ENCODE results near the gene MRPL48.
"Not testable (repeated sequence)": the region's sequence is repeated elsewhere in the genome, so short reads cannot be mapped to it uniquely, and the experiment has no call there.

Gene MRPL48

GRCh38 chr11:73851046-73851764 lies 63.5 kb downstream of the MRPL48 start:
- FAIRE-seq: no peak

GRCh38 chr11:73852049-73852448 lies 64.4 kb downstream of the MRPL48 start:
- FAIRE-seq: no peak

GRCh38 chr11:73854680-73855079 lies 67.0 kb downstream of the MRPL48 start:
- no peak for FAIRE-seq

GRCh38 chr11:73856031-73856567 lies 68.4 kb downstream of the MRPL48 start:
- FAIRE-seq: no peak

GRCh38 chr11:73859671-73860070 lies 72.0 kb downstream of the MRPL48 start:
- FAIRE-seq: no peak

GRCh38 chr11:73860202-73860601 lies 72.5 kb downstream of the MRPL48 start:
- FAIRE-seq: no peak

GRCh38 chr11:73862986-73863385 lies 75.3 kb downstream of the MRPL48 start:
- no peak for FAIRE-seq

- FAIRE-seq: no peak
These were observed 78.5 kb downstream of the MRPL48 start for GRCh38 chr11:73866095-73866579.

- no peak for FAIRE-seq
These were observed 78.9 kb downstream of the MRPL48 start for GRCh38 chr11:73866586-73866996.

GRCh38 chr11:73869332-73869949 lies 81.8 kb downstream of the MRPL48 start:
- FAIRE-seq: no peak

- FAIRE-seq: no peak
These were observed 82.6 kb downstream of the MRPL48 start for GRCh38 chr11:73870261-73870660.

GRCh38 chr11:73872749-73873357 lies 85.2 kb downstream of the MRPL48 start:
- no peak for FAIRE-seq

GRCh38 chr11:73875380-73875779 lies 87.7 kb downstream of the MRPL48 start:
- no peak for FAIRE-seq

GRCh38 chr11:73875840-73876239 lies 88.2 kb downstream of the MRPL48 start:
- no peak for FAIRE-seq

GRCh38 chr11:73876424-73877310 lies 89.0 kb downstream of the MRPL48 start, which contains the start of the genes COA4 and PAAF1:
Gene COA4 (minus strand): TSS chr11:73876846. CDS start chr11:73873378, 3,468 bp downstream.
Gene PAAF1 (plus strand): TSS chr11:73876999. CDS start chr11:73877022, 23 bp downstream.
- FAIRE-seq: peak; percentile 59

GRCh38 chr11:73878771-73879170 lies 91.1 kb downstream of the MRPL48 start:
- no peak for FAIRE-seq

- FAIRE-seq: not testable (repeated sequence)
These were observed 92.8 kb downstream of the MRPL48 start for GRCh38 chr11:73880449-73880848.

- FAIRE-seq: no peak
These were observed 96.2 kb downstream of the MRPL48 start for GRCh38 chr11:73883856-73884255.

GRCh38 chr11:73888244-73888643 lies 100.6 kb downstream of the MRPL48 start:
- no peak for FAIRE-seq

- no peak for FAIRE-seq
These were observed 101.3 kb downstream of the MRPL48 start for GRCh38 chr11:73889019-73889418.

- FAIRE-seq: no peak
These were observed 101.9 kb downstream of the MRPL48 start for GRCh38 chr11:73889536-73889935.

- FAIRE-seq: no peak
These were observed 105.4 kb downstream of the MRPL48 start for GRCh38 chr11:73893041-73893440.
